NT2/D1 (cell line): ENCODE measurements around the gene PRLHR.

Source experiments
- DNase-seq: peaks from one replicate; pipeline ENCODE4 v3.0.0-alpha.2; 2011; ENCODE audit warnings: low read depth, low spot score
- H3K27me3 ChIP-seq: 2 replicates; pipeline ENCODE4 v1.6.0; 2011; ENCODE audit warnings: mild to moderate bottlenecking; ENCODE audit not compliant: insufficient read length, insufficient read depth
- H3K36me3 ChIP-seq: 2 replicates; pipeline ENCODE4 v1.6.1; 2011; ENCODE audit warnings: mild to moderate bottlenecking, low read length, mixed read lengths; ENCODE audit not compliant: insufficient read depth, insufficient read length
- H3K4me1 ChIP-seq: 2 replicates; pipeline ENCODE4 v1.5.1; 2011; ENCODE audit not compliant: insufficient read depth, insufficient read length
- H3K4me3 ChIP-seq: 2 replicates; pipeline ENCODE4 v1.5.1; 2011; ENCODE audit warnings: low read depth; ENCODE audit not compliant: insufficient read length
- H3K9ac ChIP-seq: 2 replicates; pipeline ENCODE4 v1.6.0; 2011; ENCODE audit warnings: low read depth; ENCODE audit not compliant: insufficient read length
- H3K9me3 ChIP-seq: 2 replicates; pipeline ENCODE4 v1.5.1; 2011; ENCODE audit warnings: mild to moderate bottlenecking, low read length; ENCODE audit not compliant: insufficient read depth
- SUZ12 ChIP-seq: IDR thresholded peaks from 2 replicates; pipeline ENCODE4 v1.6.1; 2011; ENCODE audit not compliant: insufficient read length, insufficient read depth; ENCODE audit errors: extremely low read depth
- YY1 ChIP-seq: IDR thresholded peaks from 2 replicates; pipeline ENCODE4 v1.6.1; 2011; ENCODE audit not compliant: insufficient read length, insufficient read depth
- ZNF274 ChIP-seq: IDR thresholded peaks from 2 replicates; pipeline ENCODE4 v1.6.1; 2011; ENCODE audit warnings: mild to moderate bottlenecking, low read depth, low read length

PRLHR gene

GRCh38 chr10:118542745-118543144, 52.7 kb downstream of the PRLHR start:
- Histone ChIP-seq H3K27me3 (no peaks in the 10 kb centered on the region), H3K9ac (no peak overlapping the region), H3K36me3 (no peaks in the 10 kb centered on the region), H3K9me3 (no peaks in the 10 kb centered on the region), H3K4me3 (no peak overlapping the region), H3K4me1 (no peaks in the 10 kb centered on the region)
- TF ChIP-seq YY1 (no peak), SUZ12 (no peak), ZNF274 (no peak)
- DNase-seq, result no peak

- no peak overlapping the region for H3K4me3 ChIP-seq
- no peak for DNase-seq
These were observed 53.2 kb downstream of the PRLHR start for GRCh38 chr10:118542205-118542604.

GRCh38 chr10:118541718-118542117, 53.7 kb downstream of the PRLHR start:
- Histone ChIP-seq H3K9me3 (no peaks in the 10 kb centered on the region), H3K36me3 (no peaks in the 10 kb centered on the region), H3K4me3 (no peak overlapping the region), H3K9ac (no peak overlapping the region), H3K27me3 (no peaks in the 10 kb centered on the region), H3K4me1 (no peaks in the 10 kb centered on the region)
- TF ChIP-seq ZNF274 (no peak), YY1 (no peak), SUZ12 (no peak)
- DNase-seq, result no peak

More at GRCh38 chr10:118542205-118542604, 53.2 kb downstream of the PRLHR start:
- Histone ChIP-seq H3K4me1 (no peaks in the 10 kb centered on the region), H3K9ac (no peak overlapping the region), H3K36me3 (no peaks in the 10 kb centered on the region), H3K9me3 (no peaks in the 10 kb centered on the region), H3K27me3 (no peaks in the 10 kb centered on the region)
- TF ChIP-seq SUZ12, result no peak
- TF ChIP-seq YY1, result no peak
- no peak for TF ChIP-seq ZNF274
